PC-3 (cell line): ENCODE results near the gene MAGI2.

Source experiments
- EZH2 ChIP-seq: fragments of 300-600 bp; sonication (generic); IDR thresholded peaks from one replicate; pipeline ENCODE4 v1.6.1; 2017; ENCODE audit warnings: antibody characterized with exemption, mild to moderate bottlenecking, low read length; ENCODE audit not compliant: unreplicated experiment
- TF ChIP-seq, protein P1 (sequence below): fragments of 300-600 bp; sonication (generic); conservative IDR thresholded peaks from 2 replicates; pipeline ENCODE4 v1.5.1; 2017; ENCODE audit warnings: antibody characterized with exemption, low read depth, mild to moderate bottlenecking, low read length

DNA sequence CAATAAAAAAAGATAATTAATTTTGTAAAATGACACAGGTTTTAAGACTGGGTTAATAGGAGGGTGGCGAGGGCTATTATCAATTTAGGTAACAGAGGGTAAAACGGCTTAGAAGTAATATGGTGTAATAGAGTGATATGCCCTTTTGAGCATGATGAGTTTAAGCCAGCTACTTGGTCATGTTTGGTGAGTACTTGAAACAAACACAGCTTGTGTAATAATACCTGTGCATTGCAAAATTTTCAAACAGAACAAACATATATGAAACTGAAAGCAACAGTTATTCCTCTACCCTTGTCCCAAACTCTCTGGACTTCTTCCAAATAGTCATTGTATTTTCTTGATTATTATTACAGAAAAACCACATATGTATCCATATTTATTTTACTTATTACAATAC lies 241.7 kb downstream of the MAGI2 start:
- TF ChIP-seq, protein P1, sequence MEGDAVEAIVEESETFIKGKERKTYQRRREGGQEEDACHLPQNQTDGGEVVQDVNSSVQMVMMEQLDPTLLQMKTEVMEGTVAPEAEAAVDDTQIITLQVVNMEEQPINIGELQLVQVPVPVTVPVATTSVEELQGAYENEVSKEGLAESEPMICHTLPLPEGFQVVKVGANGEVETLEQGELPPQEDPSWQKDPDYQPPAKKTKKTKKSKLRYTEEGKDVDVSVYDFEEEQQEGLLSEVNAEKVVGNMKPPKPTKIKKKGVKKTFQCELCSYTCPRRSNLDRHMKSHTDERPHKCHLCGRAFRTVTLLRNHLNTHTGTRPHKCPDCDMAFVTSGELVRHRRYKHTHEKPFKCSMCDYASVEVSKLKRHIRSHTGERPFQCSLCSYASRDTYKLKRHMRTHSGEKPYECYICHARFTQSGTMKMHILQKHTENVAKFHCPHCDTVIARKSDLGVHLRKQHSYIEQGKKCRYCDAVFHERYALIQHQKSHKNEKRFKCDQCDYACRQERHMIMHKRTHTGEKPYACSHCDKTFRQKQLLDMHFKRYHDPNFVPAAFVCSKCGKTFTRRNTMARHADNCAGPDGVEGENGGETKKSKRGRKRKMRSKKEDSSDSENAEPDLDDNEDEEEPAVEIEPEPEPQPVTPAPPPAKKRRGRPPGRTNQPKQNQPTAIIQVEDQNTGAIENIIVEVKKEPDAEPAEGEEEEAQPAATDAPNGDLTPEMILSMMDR, result no peak
- TF ChIP-seq EZH2, result no peak
